CD4-positive, CD25-positive, alpha-beta regulatory T cell (primary cell): Measurements from ENCODE around the gene TIAM1. TPM values are rescaled to one million over a fixed set of nuclear protein-coding genes. Genes with fewer than 3 reads are reported as not detected.

Experiments
- ATAC-seq, 2 donors: fragments of 150-1000 bp; cut with Tn5 transposase; one replicate each; pipeline ENCODE4 v1.10.0; 2021; ENCODE audit warnings: low read depth in 2 of 2, moderate number of reproducible peaks in 2 of 2, moderate library complexity in 1 of 2
- DNase-seq, 3 donors: peaks; one replicate each; pipeline versions ENCODE4 v3.0.0 to v3.0.0-alpha.2; 2012 to 2022; ENCODE audit warnings: mixed read lengths in 1 of 3
- H3K27ac ChIP-seq: one replicate; pipeline ENCODE4 v1.7.0; 2013; ENCODE audit warnings: mild to moderate bottlenecking, low read length; ENCODE audit not compliant: insufficient read depth, poor library complexity, severe bottlenecking
- H3K27me3 ChIP-seq: one replicate; pipeline ENCODE4 v1.7.0; 2013; ENCODE audit warnings: low read length; ENCODE audit not compliant: control insufficient read depth, insufficient read depth
- H3K36me3 ChIP-seq: one replicate; pipeline ENCODE4 v1.7.0; 2013; ENCODE audit warnings: mild to moderate bottlenecking, low read length, moderate library complexity; ENCODE audit not compliant: control insufficient read depth, insufficient read depth
- H3K4me1 ChIP-seq: 2 replicates; pipeline ENCODE4 v1.7.0; 2013; ENCODE audit warnings: mild to moderate bottlenecking, low read length; ENCODE audit not compliant: insufficient read depth, control insufficient read depth, poor library complexity, severe bottlenecking
- H3K4me3 ChIP-seq: one replicate; pipeline ENCODE4 v1.7.0; 2013; ENCODE audit warnings: low read depth, mild to moderate bottlenecking, low read length, moderate library complexity
- H3K9me3 ChIP-seq, 2 experiments: 1 replicate in 1 of 2; 2 replicates in 1 of 2; pipeline ENCODE4 v1.7.0; 2013; ENCODE audit warnings: low read length in 2 of 2, mild to moderate bottlenecking in 1 of 2, moderate library complexity in 1 of 2; ENCODE audit not compliant: control insufficient read depth in 2 of 2
- H3K27ac Mint-ChIP-seq, 3 donors: one replicate each; pipeline ENCODE4 v1.8.0; 2020 to 2022; ENCODE audit warnings: mild to moderate bottlenecking in 3 of 3, mixed read lengths in 3 of 3, moderate library complexity in 2 of 3
- H3K27me3 Mint-ChIP-seq: one replicate; pipeline ENCODE4 v1.8.0; 2022; ENCODE audit warnings: mild to moderate bottlenecking, mixed read lengths
- H3K36me3 Mint-ChIP-seq: one replicate; pipeline ENCODE4 v1.8.0; 2020; ENCODE audit warnings: mixed read lengths
- H3K4me1 Mint-ChIP-seq, 4 donors: one replicate each; pipeline ENCODE4 v1.8.0; 2020 to 2022; ENCODE audit warnings: mixed read lengths in 4 of 4, mild to moderate bottlenecking in 1 of 4
- H3K4me3 Mint-ChIP-seq, 4 donors: one replicate each; pipeline ENCODE4 v1.8.0; 2020 to 2022; ENCODE audit warnings: mild to moderate bottlenecking in 4 of 4, mixed read lengths in 4 of 4, moderate library complexity in 3 of 4
- H3K9me3 Mint-ChIP-seq, 7 donors: one replicate each; pipeline ENCODE4 v1.8.0; 2020 to 2022; ENCODE audit warnings: mixed read lengths in 7 of 7, mild to moderate bottlenecking in 3 of 7, moderate library complexity in 2 of 7
- polyA plus RNA-seq, 4 donors: library from polyadenylated mRNA; unstranded; fragments of 300-500 nt; fragmentation: Illumina TruSeq; gene quantifications; one replicate each; pipeline ENCODE4 v1.2.3, GENCODE V29; 2021
- total RNA-seq: library from RNA; stranded (reverse); gene quantifications from one replicate; pipeline ENCODE4 v1.2.3, GENCODE V29; 2022

TIAM1 gene
- total and polyA plus RNA-seq, 5 donors from 2014 or later = 31.1 to 142 (median 35.2) TPM

DNA sequence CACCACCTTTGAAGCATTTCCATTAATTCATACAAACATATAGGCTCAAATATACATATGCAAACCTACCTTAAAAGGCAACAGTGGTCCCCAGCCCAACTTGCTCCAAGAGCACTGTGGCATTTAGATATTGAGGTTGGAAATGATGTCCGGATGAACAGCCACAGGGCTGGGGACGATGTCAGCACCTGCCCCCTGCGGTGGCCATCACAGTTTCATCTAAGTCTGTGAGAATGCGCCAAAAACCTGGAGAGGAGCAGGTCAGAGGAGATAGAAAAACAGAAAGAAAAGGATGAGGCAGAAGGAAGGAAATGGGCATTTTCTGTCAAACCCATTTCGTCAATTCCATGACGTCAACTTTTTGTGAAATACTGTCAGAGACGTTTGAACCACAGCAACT, 67.4 kb downstream of the TIAM1 start:
- Mint-ChIP-seq H3K4me3 (no peak overlapping the region), H3K4me1 (peaks cover 0 to 17% (median 2%) of the 10 kb centered on the region in 4 donors), H3K36me3 (peaks cover 9% of the 10 kb centered on the region), H3K9me3 (peaks cover 0 to 8% (median 0%) of the 10 kb centered on the region in 7 donors), H3K27me3 (peaks cover 4% of the 10 kb centered on the region), H3K27ac (no peak overlapping the region)
- ATAC-seq (no peak), DNase-seq (no peak)
- H3K27ac ChIP-seq = no peak overlapping the region
- H3K4me3 ChIP-seq = no peak overlapping the region
- no peaks in the 10 kb centered on the region for H3K9me3 ChIP-seq
- no peaks in the 10 kb centered on the region for H3K36me3 ChIP-seq
- no peaks in the 10 kb centered on the region for H3K27me3 ChIP-seq
- H3K4me1 ChIP-seq = peaks cover 6% of the 10 kb centered on the region

DNA sequence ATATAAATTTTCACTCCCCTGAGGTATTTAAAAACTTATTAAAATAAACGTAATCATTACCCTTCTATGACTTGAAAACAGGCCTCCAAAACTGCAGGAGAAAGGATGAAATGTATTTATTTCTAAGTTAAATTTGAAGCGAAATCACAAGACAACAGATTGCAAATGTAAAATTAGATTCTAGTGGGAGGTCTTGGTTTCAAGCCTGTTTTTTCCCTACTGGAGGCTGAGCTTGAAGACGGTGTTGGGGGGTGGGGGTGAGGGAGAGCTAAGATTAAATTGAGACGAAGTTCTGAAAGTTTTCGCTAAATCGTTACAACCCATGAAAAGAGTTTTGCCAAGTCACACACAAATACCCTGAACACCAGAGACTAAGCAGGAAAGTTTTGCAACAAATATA, 68.2 kb downstream of the TIAM1 start:
- no peak overlapping the region for H3K4me3 Mint-ChIP-seq

DNA sequence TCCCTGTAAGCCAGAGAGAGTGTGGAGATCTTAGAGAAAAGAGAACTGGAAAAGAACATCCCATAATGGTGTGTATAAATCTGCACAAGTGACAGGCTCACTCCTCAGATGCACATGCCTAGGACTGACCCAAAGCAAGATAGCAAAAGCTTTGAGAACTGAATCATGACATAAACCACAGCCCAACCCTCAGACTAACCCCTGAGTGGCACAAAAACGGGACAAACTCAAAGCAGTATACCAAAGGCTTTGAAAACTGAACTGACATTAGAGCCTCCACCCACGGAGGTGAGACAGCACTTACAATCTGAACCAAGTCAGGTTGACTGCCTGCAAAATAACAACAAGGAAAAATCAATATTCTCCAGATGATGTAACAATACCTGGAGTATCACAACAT, 70.8 kb downstream of the TIAM1 start:
- DNase-seq (no peak), ATAC-seq (no peak)
- Mint-ChIP-seq H3K36me3 (peaks cover 10% of the 10 kb centered on the region), H3K9me3 (peaks cover 0 to 8% (median 1%) of the 10 kb centered on the region in 7 donors), H3K4me1 (peaks cover 1 to 16% (median 2%) of the 10 kb centered on the region in 4 donors), H3K27ac (no peak overlapping the region), H3K4me3 (no peak overlapping the region), H3K27me3 (peaks cover 2% of the 10 kb centered on the region)
- Histone ChIP-seq H3K36me3 (no peaks in the 10 kb centered on the region), H3K27ac (no peak overlapping the region), H3K4me3 (no peak overlapping the region), H3K27me3 (no peaks in the 10 kb centered on the region), H3K4me1 (peaks cover 6% of the 10 kb centered on the region), H3K9me3 (no peaks in the 10 kb centered on the region)

More for the DNA sequence above, 68.2 kb downstream of the TIAM1 start:
- H3K4me1 Mint-ChIP-seq = peaks cover 0 to 14% (median 0%) of the 10 kb centered on the region in 4 donors
- no peaks in the 10 kb centered on the region for H3K27me3 ChIP-seq
- H3K9me3 ChIP-seq = no peaks in the 10 kb centered on the region
- peaks cover 6% of the 10 kb centered on the region for H3K4me1 ChIP-seq
- ATAC-seq = no peak
- no peak overlapping the region for H3K27ac ChIP-seq
- H3K4me3 ChIP-seq = no peak overlapping the region
- H3K27me3 Mint-ChIP-seq = peaks cover 4% of the 10 kb centered on the region
- peaks cover 0 to 8% (median 0%) of the 10 kb centered on the region in 7 donors for H3K9me3 Mint-ChIP-seq
- no peak for DNase-seq
- no peaks in the 10 kb centered on the region for H3K36me3 ChIP-seq
- no peak overlapping the region for H3K27ac Mint-ChIP-seq
- peaks cover 7% of the 10 kb centered on the region for H3K36me3 Mint-ChIP-seq

DNA sequence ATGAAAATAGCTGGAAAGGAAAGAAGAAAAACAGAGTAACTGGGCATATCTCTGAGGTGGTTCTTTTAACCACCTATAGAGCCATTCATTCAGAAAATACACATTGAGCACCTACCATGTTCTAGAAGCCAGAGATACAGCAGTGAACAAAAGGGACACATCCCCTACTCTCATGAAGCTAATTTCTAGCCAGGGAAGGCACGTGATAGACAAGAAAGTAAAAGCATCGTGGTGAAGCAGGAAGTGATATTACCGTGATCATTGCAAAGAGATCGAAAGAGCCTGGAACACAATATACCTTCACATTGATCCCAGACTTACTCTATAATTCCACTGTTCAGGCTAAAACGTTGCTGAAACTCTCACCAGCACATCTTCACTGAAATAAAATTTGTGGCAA, 76.0 kb downstream of the TIAM1 start:
- H3K27ac ChIP-seq = no peak overlapping the region
- peak; percentile 41 to 70 for ATAC-seq
- H3K27me3 Mint-ChIP-seq = no peaks in the 10 kb centered on the region
- H3K9me3 ChIP-seq = no peaks in the 10 kb centered on the region
- H3K9me3 Mint-ChIP-seq = peaks cover 0 to 4% (median under 1%) of the 10 kb centered on the region in 7 donors
- H3K36me3 Mint-ChIP-seq = peaks cover 4% of the 10 kb centered on the region
- peak in 2 of 3 donors; percentile 24 to 58 for DNase-seq
- no peaks in the 10 kb centered on the region for H3K36me3 ChIP-seq
- H3K4me1 ChIP-seq = peaks cover 15% of the 10 kb centered on the region
- peaks cover 7 to 32% (median 14%) of the 10 kb centered on the region in 4 donors for H3K4me1 Mint-ChIP-seq
- no peaks in the 10 kb centered on the region for H3K27me3 ChIP-seq
- peak overlapping the region in 2 of 3 donors; percentile 64 to 85 for H3K27ac Mint-ChIP-seq
- peak overlapping the region; percentile 75 for H3K4me3 ChIP-seq
- peak overlapping the region; percentile 2 to 72 (median 37) for H3K4me3 Mint-ChIP-seq

DNA sequence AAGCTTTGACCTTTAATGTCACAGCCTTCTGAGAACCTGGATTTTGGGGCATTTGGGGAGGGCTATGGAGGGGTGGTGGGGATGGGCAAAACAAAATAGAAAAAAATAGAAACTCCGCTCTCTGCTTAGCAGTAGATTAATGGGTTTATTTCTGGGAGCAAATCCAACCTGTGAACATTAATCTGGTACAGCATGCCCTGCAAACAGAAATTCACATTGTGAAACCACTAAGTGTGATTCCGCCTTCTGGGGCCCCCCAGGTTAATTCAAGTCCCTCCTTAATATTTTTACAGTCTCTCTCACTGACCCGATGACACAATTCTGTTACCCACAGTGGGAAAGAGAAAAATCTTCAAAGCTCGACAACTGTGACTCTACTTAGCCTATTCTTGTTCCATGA, 76.4 kb downstream of the TIAM1 start:
- peaks cover 0 to 4% (median 0%) of the 10 kb centered on the region in 7 donors for H3K9me3 Mint-ChIP-seq
- peak overlapping the region; percentile 2 to 72 (median 37) for H3K4me3 Mint-ChIP-seq
- H3K36me3 Mint-ChIP-seq = peaks cover 4% of the 10 kb centered on the region
- Histone ChIP-seq H3K4me1 (peaks cover 15% of the 10 kb centered on the region), H3K4me3 (peak overlapping the region; percentile 75), H3K27ac (no peak overlapping the region), H3K9me3 (no peaks in the 10 kb centered on the region), H3K36me3 (no peaks in the 10 kb centered on the region), H3K27me3 (no peaks in the 10 kb centered on the region)
- no peak for ATAC-seq
- H3K27me3 Mint-ChIP-seq = no peaks in the 10 kb centered on the region
- peak overlapping the region in 1 of 3 donors; percentile 64 for H3K27ac Mint-ChIP-seq
- DNase-seq = no peak
- H3K4me1 Mint-ChIP-seq = peaks cover 7 to 30% (median 14%) of the 10 kb centered on the region in 4 donors

DNA sequence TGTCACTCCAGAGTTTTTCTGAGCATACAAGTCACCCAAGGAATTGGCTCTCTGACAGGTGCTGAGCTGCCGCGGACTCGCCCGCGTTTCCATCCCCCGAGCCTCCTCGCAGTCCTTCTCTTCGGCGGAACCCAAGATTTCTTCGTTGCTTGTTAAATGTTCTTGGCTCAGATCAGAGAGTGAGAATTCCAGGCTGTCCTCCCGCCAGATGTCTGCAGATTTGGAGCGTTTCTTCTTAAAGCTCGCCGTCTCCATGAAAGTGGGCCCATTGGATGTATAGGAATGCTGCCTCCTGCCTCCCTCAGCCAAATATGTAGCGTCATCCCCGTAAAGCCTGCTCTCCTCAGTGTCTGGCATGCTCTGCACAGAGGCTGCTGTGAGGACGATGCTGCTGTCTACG, 77.8 kb downstream of the TIAM1 start:
- Histone ChIP-seq H3K9me3 (no peaks in the 10 kb centered on the region), H3K27ac (no peak overlapping the region), H3K4me3 (no peak overlapping the region), H3K4me1 (peaks cover 9% of the 10 kb centered on the region), H3K36me3 (no peaks in the 10 kb centered on the region), H3K27me3 (no peaks in the 10 kb centered on the region)
- Mint-ChIP-seq H3K9me3 (peaks cover 0 to 4% (median 0%) of the 10 kb centered on the region in 7 donors), H3K36me3 (peaks cover 4% of the 10 kb centered on the region), H3K27me3 (no peaks in the 10 kb centered on the region), H3K4me3 (no peak overlapping the region), H3K27ac (no peak overlapping the region), H3K4me1 (peaks cover 7 to 24% (median 14%) of the 10 kb centered on the region in 4 donors)
- no peak for ATAC-seq
- no peak for DNase-seq

DNA sequence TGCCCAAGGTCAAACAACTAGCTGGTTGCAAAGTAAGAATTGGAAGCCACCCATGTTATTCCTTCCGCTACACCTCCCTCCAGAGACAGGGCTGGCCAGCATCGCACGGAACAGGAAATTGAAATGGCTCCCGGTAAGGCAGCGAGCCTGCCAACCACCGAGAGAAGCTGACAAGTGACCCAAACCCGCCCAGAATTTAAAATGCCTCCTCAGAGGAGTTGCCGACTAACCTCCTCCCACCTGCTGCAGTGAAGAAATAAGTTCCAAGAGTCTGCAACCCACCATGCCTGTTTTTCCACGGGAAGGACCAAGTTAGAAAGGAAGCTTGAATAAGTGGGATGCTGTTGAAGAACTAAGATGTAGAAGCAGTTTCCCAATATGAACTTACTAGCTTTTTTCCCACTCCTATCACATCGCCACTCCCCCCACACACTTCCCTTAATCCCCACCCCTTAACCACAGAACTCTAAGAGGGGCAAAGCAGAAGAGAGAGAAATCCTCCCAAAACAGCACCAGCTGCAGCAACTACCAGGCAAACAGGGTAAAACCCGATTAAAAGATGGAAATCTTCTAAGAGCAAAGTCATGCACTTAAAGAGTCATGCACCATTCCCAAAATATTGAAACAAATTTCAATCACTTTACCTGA, 78.6 kb downstream of the TIAM1 start:
- Histone ChIP-seq H3K27me3 (no peaks in the 10 kb centered on the region), H3K27ac (no peak overlapping the region), H3K4me3 (no peak overlapping the region), H3K9me3 (no peaks in the 10 kb centered on the region), H3K4me1 (peaks cover 9% of the 10 kb centered on the region), H3K36me3 (no peaks in the 10 kb centered on the region)
- no peaks in the 10 kb centered on the region for H3K36me3 Mint-ChIP-seq
- peaks cover 0 to 2% (median 0%) of the 10 kb centered on the region in 7 donors for H3K9me3 Mint-ChIP-seq
- H3K4me3 Mint-ChIP-seq = peak overlapping the region in 2 of 4 donors; percentile 36 to 67
- DNase-seq (peak in 1 of 3 donors; percentile 20), ATAC-seq (no peak)
- peak overlapping the region in 2 of 3 donors; percentile 14 to 37 for H3K27ac Mint-ChIP-seq
- H3K4me1 Mint-ChIP-seq = peaks cover 7 to 24% (median 16%) of the 10 kb centered on the region in 4 donors
- no peaks in the 10 kb centered on the region for H3K27me3 Mint-ChIP-seq

DNA sequence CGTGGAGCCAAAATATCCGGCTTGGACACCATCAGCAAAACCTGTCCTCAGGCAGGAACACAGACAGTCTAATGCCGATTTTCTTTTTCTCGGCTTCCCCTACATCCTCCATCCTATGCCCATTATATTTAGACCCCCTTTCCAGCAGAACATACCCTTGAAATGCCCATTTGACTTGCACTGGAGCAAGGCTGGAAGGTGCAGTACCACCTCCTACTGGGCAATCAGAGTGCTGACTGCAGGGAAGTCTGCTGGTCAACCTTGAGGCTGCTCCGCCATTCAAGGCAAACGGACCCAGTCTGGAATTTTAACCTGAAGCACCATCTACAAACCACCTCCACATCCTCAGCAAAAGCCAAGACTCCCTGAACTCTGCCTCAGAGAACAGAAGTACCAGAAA, 79.5 kb downstream of the TIAM1 start:
- Histone ChIP-seq H3K4me3 (no peak overlapping the region), H3K36me3 (no peaks in the 10 kb centered on the region), H3K9me3 (no peaks in the 10 kb centered on the region), H3K4me1 (peaks cover 9% of the 10 kb centered on the region), H3K27me3 (no peaks in the 10 kb centered on the region), H3K27ac (no peak overlapping the region)
- ATAC-seq (no peak), DNase-seq (no peak)
- Mint-ChIP-seq H3K9me3 (peaks cover 0 to 2% (median 0%) of the 10 kb centered on the region in 7 donors), H3K27me3 (no peaks in the 10 kb centered on the region), H3K27ac (no peak overlapping the region), H3K36me3 (no peaks in the 10 kb centered on the region), H3K4me1 (peaks cover 7 to 24% (median 16%) of the 10 kb centered on the region in 4 donors), H3K4me3 (no peak overlapping the region)
